Colonic mucosa (tissue), 4 donors: Measurements from ENCODE around the gene BMAL1. TPM values are rescaled to one million over a fixed set of nuclear protein-coding genes. Genes with fewer than 3 reads are reported as not detected.
"Not testable (repeated sequence)": the region's sequence is repeated elsewhere in the genome, so short reads cannot be mapped to it uniquely, and the experiment has no call there.

Experiments used
- DNase-seq: peaks from one replicate; pipeline ENCODE4 v3.0.0-alpha.2; 2020
- H3K27ac ChIP-seq: fragments of 200-600 bp; one replicate; pipeline ENCODE4 v1.8.0; 2021
- H3K27me3 ChIP-seq: fragments of 200-600 bp; one replicate; pipeline ENCODE4 v1.8.0; 2021
- H3K36me3 ChIP-seq: fragments of 200-600 bp; one replicate; pipeline ENCODE4 v1.8.0; 2021
- H3K4me1 ChIP-seq: fragments of 200-600 bp; one replicate; pipeline ENCODE4 v1.8.0; 2021; ENCODE audit warnings: mild to moderate bottlenecking
- H3K4me3 ChIP-seq: fragments of 200-600 bp; one replicate; pipeline ENCODE4 v1.8.0; 2021
- H3K9ac ChIP-seq, 2 donors: one replicate each; pipeline ENCODE4 v1.7.0; 2013; ENCODE audit warnings: control low read depth in 2 of 2, low read depth in 2 of 2, low read length in 2 of 2
- H3K9me3 ChIP-seq: fragments of 200-600 bp; one replicate; pipeline ENCODE4 v1.8.0; 2021
- CTCF ChIP-seq: fragments of 200-600 bp; IDR thresholded peaks from one replicate; pipeline ENCODE4 v1.8.0; 2022; ENCODE audit warnings: antibody characterized with exemption, mild to moderate bottlenecking
- intact Hi-C: fragments of 100-400 bp; cut with DNase I; formaldehyde crosslinking; loops from one replicate; pipeline ENCODE4 v1.14.1; 2022
- total RNA-seq, 2 donors: library from RNA; stranded (reverse); fragmentation: NEBNext Ultra II Directional in 1 of 2; extraction: Animal tissue kit (Norgen Biotek cat#: 25700) in 1 of 2; gene quantifications; one replicate each; pipeline ENCODE4 v1.2.1, GENCODE V29; 2021
- donor health status: healthy.
- donor health status: DM: no; HTN: no; CAD: no.
- donor health status: DM: no; HTN: no; CAD: no.

The BMAL1 gene
- total RNA-seq, 2 donors from 2014 or later = 10.0 to 14.6 TPM

GRCh38 chr11:13427440-13427839 lies 149.8 kb downstream of the BMAL1 start:
- Histone ChIP-seq H3K9ac (no peak overlapping the region), H3K36me3 (no peaks in the 10 kb centered on the region), H3K27ac (no peak overlapping the region), H3K27me3 (no peaks in the 10 kb centered on the region), H3K4me3 (no peak overlapping the region), H3K4me1 (no peaks in the 10 kb centered on the region), H3K9me3 (no peaks in the 10 kb centered on the region)
- intact Hi-C loops = no loop called here
- no peak for TF ChIP-seq CTCF
- DNase-seq = no peak

- TF ChIP-seq CTCF = no peak
- Histone ChIP-seq H3K27me3 (no peaks in the 10 kb centered on the region), H3K4me1 (no peaks in the 10 kb centered on the region), H3K9me3 (no peaks in the 10 kb centered on the region), H3K9ac (no peak overlapping the region), H3K36me3 (no peaks in the 10 kb centered on the region), H3K27ac (no peak overlapping the region), H3K4me3 (no peak overlapping the region)
- intact Hi-C loops = no loop called here
- DNase-seq = no peak
Measured at GRCh38 chr11:13429288-13429687, 151.7 kb downstream of the BMAL1 start.

- Histone ChIP-seq H3K27me3 (no peaks in the 10 kb centered on the region), H3K4me1 (no peaks in the 10 kb centered on the region), H3K36me3 (no peaks in the 10 kb centered on the region), H3K9me3 (no peaks in the 10 kb centered on the region), H3K27ac (no peak overlapping the region), H3K9ac (no peak overlapping the region), H3K4me3 (no peak overlapping the region)
- TF ChIP-seq CTCF = no peak
- DNase-seq = no peak
- intact Hi-C loops = no loop called here
Measured at GRCh38 chr11:13429836-13430235, 152.2 kb downstream of the BMAL1 start.

- TF ChIP-seq CTCF = no peak
- no peak overlapping the region for H3K4me3 ChIP-seq
- intact Hi-C loops = no loop called here
- H3K9me3 ChIP-seq = no peaks in the 10 kb centered on the region
- no peak overlapping the region for H3K9ac ChIP-seq
- no peaks in the 10 kb centered on the region for H3K4me1 ChIP-seq
- no peaks in the 10 kb centered on the region for H3K36me3 ChIP-seq
- H3K27me3 ChIP-seq = no peaks in the 10 kb centered on the region
- no peak overlapping the region for H3K27ac ChIP-seq
- DNase-seq = no peak
Measured at GRCh38 chr11:13433437-13433836, 155.8 kb downstream of the BMAL1 start.

- no peak for DNase-seq
- Histone ChIP-seq H3K4me3 (no peak overlapping the region), H3K4me1 (no peaks in the 10 kb centered on the region), H3K27ac (no peak overlapping the region), H3K9me3 (no peaks in the 10 kb centered on the region), H3K27me3 (no peaks in the 10 kb centered on the region), H3K36me3 (no peaks in the 10 kb centered on the region), H3K9ac (no peak overlapping the region)
- intact Hi-C loops = no loop called here
- no peak for TF ChIP-seq CTCF
Measured at GRCh38 chr11:13434247-13435205, 156.9 kb downstream of the BMAL1 start.

GRCh38 chr11:13436836-13437235 lies 159.2 kb downstream of the BMAL1 start:
- intact Hi-C loops, H3K9ac ChIP-seq, H3K4me3 ChIP-seq, H3K27me3 ChIP-seq, H3K36me3 ChIP-seq, H3K27ac ChIP-seq, DNase-seq, H3K9me3 ChIP-seq, H3K4me1 ChIP-seq: not testable (repeated sequence)
